ENCODE data around the gene PHF19.

DNA sequence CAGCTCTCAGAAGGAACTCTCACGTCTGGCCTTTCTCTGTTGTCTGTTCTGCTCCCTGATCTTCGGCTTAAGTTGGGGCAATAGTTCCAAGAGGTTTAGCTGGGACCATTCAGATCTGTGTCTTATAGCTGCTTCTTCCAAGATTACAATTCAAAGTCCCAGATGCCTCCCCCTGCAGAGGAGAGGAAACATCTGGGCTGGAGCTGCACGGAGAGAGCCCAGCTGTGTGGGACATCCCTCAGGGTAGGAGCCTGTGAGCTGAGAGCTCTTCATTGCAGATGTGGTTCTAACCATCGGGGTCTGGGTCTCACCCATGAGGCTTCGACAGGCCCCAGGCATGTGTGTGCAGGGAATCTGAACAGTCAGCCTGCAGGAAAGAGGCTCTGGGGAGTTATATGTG, 9.0 kb upstream of the PHF19 start:
- TF ChIP-seq, protein P1, sequence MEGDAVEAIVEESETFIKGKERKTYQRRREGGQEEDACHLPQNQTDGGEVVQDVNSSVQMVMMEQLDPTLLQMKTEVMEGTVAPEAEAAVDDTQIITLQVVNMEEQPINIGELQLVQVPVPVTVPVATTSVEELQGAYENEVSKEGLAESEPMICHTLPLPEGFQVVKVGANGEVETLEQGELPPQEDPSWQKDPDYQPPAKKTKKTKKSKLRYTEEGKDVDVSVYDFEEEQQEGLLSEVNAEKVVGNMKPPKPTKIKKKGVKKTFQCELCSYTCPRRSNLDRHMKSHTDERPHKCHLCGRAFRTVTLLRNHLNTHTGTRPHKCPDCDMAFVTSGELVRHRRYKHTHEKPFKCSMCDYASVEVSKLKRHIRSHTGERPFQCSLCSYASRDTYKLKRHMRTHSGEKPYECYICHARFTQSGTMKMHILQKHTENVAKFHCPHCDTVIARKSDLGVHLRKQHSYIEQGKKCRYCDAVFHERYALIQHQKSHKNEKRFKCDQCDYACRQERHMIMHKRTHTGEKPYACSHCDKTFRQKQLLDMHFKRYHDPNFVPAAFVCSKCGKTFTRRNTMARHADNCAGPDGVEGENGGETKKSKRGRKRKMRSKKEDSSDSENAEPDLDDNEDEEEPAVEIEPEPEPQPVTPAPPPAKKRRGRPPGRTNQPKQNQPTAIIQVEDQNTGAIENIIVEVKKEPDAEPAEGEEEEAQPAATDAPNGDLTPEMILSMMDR (IDR thresholded peaks at IDR 0.05; ENCODE audit: low read depth, low read length): no peak
- TF ChIP-seq, protein P2, sequence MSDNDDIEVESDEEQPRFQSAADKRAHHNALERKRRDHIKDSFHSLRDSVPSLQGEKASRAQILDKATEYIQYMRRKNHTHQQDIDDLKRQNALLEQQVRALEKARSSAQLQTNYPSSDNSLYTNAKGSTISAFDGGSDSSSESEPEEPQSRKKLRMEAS (IDR thresholded peaks at IDR 0.05; ENCODE audit: low read depth, low read length): no peak
